Activated naive CD4-positive, alpha-beta T cell treated with anti-CD3 and anti-CD28 coated beads for 36 hours (primary cell): ENCODE results near the gene KAZN. TPM values are rescaled to one million over a fixed set of nuclear protein-coding genes. Genes with fewer than 3 reads are reported as not detected.

ENCODE experiments used
- CTCF ChIA-PET: fragments of 350-600 bp; sonication (Branson Sonifier 250); formaldehyde crosslinking; loops from one replicate; lab custom pipeline; 2021; ENCODE audit warnings: antibody characterized with exemption; lab: Charles Lee
- DNase-seq: peaks from one replicate; pipeline ENCODE4 v3.0.0-alpha.2; 2020
- H3K27ac Mint-ChIP-seq: one replicate; pipeline ENCODE4 v1.8.0; 2021; ENCODE audit warnings: mild to moderate bottlenecking, mixed read lengths
- H3K27me3 Mint-ChIP-seq: one replicate; pipeline ENCODE4 v1.8.0; 2021; ENCODE audit warnings: low read depth, mixed read lengths
- H3K36me3 Mint-ChIP-seq: one replicate; pipeline ENCODE4 v1.8.0; 2021; ENCODE audit warnings: low read depth, mixed read lengths
- H3K4me1 Mint-ChIP-seq: one replicate; pipeline ENCODE4 v1.8.0; 2021; ENCODE audit warnings: low read depth, mixed read lengths
- H3K4me3 Mint-ChIP-seq: one replicate; pipeline ENCODE4 v1.8.0; 2021; ENCODE audit warnings: mild to moderate bottlenecking, moderate library complexity, mixed read lengths
- H3K9me3 Mint-ChIP-seq: one replicate; pipeline ENCODE4 v1.8.0; 2021; ENCODE audit warnings: mixed read lengths
- intact Hi-C: fragments of 100-400 bp; cut with micrococcal nuclease; formaldehyde crosslinking; loops from one replicate; pipeline ENCODE4 v1.15.1; 2023
- total RNA-seq, 2 experiments: library from RNA; stranded (reverse); gene quantifications; one replicate each; pipeline ENCODE4 v1.2.3, GENCODE V29; 2021

Gene KAZN
- total RNA-seq, 2 experiments from 2014 or later: 0.55 to 0.59 TPM

DNA sequence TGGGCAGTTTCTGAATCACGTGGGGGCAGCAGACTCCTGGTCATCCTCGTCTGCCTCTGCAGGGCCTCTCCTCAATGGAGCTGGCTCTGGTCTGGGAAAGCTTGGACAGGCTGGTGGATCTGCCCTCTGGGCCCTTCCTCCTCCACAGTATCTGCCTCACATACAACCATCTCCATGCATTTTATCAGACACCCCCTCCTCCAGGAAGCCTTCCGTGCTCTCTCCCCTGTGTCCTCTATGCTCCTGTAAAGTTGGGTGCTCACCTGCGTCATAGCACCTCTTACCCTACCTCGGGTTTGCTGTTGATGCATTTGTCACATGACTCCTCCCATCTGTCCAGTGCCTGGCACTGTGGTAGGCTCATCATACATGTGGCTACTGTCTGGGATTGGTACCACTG lies 459.3 kb downstream of the KAZN start:
- CTCF ChIA-PET: interaction anchor here (0.5 kb wide), 1 partner anchor 11 kb away, joined by 3 read pairs; no protein-coding TSS in a partner anchor
- H3K27ac Mint-ChIP-seq: no peak overlapping the region
- no peak for DNase-seq
- H3K36me3 Mint-ChIP-seq: no peaks in the 10 kb centered on the region
- no peaks in the 10 kb centered on the region for H3K9me3 Mint-ChIP-seq
- intact Hi-C loops: no loop called here
- H3K4me3 Mint-ChIP-seq: no peak overlapping the region
- no peaks in the 10 kb centered on the region for H3K27me3 Mint-ChIP-seq
- H3K4me1 Mint-ChIP-seq: no peaks in the 10 kb centered on the region

DNA sequence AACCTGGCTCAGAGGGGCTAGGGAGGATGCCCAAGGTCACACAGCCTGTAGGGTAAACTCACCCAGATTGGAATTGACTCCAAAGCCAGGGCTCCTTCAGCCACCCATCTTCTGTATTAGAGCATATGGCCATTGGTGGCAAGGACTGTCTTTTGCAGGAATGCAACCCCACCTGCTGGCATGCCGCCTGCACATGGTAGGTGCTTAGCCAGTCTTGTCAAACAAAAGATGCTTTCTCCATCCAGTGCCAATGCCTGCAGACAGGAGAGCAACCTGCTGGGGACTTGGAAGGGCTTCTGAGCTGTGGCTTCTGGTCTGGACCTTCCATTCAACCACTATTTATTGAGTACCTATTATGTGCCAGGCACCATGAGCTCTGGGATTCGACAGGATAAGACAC lies 459.8 kb downstream of the KAZN start:
- no peaks in the 10 kb centered on the region for H3K9me3 Mint-ChIP-seq
- intact Hi-C loops: no loop called here
- no peak overlapping the region for H3K4me3 Mint-ChIP-seq
- CTCF ChIA-PET: interaction anchor here (0.5 kb wide), 1 partner anchor 11 kb away, joined by 3 read pairs; no protein-coding TSS in a partner anchor
- H3K4me1 Mint-ChIP-seq: no peaks in the 10 kb centered on the region
- no peaks in the 10 kb centered on the region for H3K27me3 Mint-ChIP-seq
- no peaks in the 10 kb centered on the region for H3K36me3 Mint-ChIP-seq
- DNase-seq: no peak
- no peak overlapping the region for H3K27ac Mint-ChIP-seq

DNA sequence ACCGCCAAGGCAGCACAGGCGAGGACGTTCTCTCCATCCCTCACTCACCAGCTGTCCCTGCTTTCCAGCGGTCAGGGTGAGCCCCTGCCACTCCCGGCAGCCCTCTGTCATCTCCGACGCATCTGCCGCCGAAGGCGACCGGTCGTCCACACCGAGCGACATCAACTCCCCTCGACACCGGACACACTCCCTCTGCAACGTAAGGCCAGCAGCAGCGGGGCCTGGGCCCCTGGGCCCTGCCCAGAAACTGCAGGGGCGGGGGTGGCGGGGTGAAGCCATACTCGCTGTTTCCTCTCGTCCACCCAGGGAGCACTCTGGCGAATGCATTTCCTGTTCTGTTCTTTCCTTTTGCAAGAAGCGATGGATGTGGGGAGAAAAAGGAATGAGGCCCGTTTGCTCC lies 461.6 kb downstream of the KAZN start:
- Mint-ChIP-seq H3K4me1 (no peaks in the 10 kb centered on the region), H3K9me3 (no peaks in the 10 kb centered on the region), H3K27ac (no peak overlapping the region), H3K4me3 (no peak overlapping the region), H3K27me3 (no peaks in the 10 kb centered on the region), H3K36me3 (no peaks in the 10 kb centered on the region)
- no peak for DNase-seq
- intact Hi-C loops: no loop called here
- CTCF ChIA-PET: no interaction called here

DNA sequence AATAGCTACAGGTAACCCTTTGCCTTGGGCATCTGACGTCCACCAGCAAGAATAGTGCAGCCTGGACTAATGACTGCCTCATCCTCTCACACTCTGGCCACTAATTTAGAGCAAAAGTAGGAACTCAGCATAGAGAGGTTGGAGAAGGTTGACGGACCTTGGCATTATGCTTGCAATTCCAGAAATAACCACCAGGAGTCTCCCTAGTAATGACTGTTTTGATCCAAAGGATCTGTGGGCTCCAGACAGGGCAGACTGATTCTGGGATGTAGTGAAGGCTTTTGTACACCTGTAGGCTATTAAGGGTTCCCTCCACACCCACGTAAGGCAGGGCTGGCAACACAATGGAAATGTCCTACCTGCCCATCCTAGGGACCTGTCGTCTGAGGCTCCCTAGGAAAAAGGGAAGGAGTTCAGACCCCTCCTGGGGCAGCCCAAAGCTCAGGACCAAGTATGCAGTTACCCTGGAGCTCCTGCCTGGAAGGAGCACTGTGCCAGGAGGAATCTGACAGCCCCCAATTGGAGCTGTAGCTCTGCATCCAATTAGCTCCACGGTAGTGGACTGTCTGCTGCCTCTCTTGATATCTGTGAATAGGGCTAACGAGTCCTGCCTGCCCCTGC lies 464.1 kb downstream of the KAZN start:
- no peak for DNase-seq
- CTCF ChIA-PET: interaction anchor here (0.5 to 1.8 kb wide), 9 partner anchors 15 to 66 kb away, joined by 3 to 8 read pairs (median 3); no protein-coding TSS in a partner anchor
- H3K9me3 Mint-ChIP-seq: no peaks in the 10 kb centered on the region

DNA sequence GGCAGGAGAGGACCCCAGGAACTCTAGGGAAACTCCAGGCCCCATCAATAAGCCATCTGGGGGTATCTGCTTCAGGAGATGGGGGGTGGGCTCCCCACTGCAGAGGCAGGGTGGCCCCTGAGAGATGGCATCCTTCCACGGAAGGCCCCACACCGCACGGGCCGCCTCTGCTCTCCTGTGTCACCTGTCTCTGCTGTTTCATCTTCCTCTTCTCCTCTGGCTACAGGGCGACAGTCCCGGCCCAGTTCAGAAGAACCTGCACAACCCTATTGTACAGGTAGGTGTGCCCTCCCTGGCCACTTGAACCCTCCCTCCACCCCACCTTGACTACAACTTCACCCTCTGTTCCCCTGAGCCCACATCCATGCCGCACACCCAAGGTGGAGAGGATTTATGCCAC lies 464.9 kb downstream of the KAZN start:
- intact Hi-C loops: no loop called here
- Mint-ChIP-seq H3K4me3 (no peak overlapping the region), H3K4me1 (no peaks in the 10 kb centered on the region), H3K9me3 (no peaks in the 10 kb centered on the region), H3K36me3 (no peaks in the 10 kb centered on the region), H3K27ac (no peak overlapping the region), H3K27me3 (no peaks in the 10 kb centered on the region)
- CTCF ChIA-PET: interaction anchor here (0.5 to 1.8 kb wide), 7 partner anchors 16 to 65 kb away, joined by 3 to 8 read pairs (median 4); no protein-coding TSS in a partner anchor
- DNase-seq: no peak

More for the DNA sequence above, 464.1 kb downstream of the KAZN start:
- Mint-ChIP-seq H3K27me3 (no peaks in the 10 kb centered on the region), H3K4me3 (no peak overlapping the region), H3K36me3 (no peaks in the 10 kb centered on the region), H3K4me1 (no peaks in the 10 kb centered on the region), H3K27ac (no peak overlapping the region)
- intact Hi-C loops: no loop called here

DNA sequence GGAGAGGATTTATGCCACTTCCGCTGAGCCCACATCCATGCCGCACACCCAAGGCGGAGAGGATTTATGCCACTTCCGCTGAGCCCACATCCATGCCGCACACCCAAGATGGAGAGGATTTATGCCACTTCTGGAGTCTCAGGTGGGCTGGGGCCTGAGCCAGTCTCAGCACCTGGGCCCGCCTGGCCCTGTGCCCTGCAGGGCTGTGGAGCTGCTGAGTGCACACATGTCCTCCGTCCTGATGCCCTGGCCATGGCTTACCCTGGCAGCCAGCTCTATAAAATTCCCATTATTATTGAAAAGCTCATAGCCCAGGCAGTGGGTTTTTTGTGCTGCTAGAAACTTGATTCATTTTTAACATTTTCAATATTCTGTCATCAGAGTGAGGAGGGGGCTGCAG lies 465.3 kb downstream of the KAZN start:
- Mint-ChIP-seq H3K36me3 (no peaks in the 10 kb centered on the region), H3K4me3 (no peak overlapping the region), H3K9me3 (no peaks in the 10 kb centered on the region), H3K27me3 (no peaks in the 10 kb centered on the region), H3K27ac (no peak overlapping the region), H3K4me1 (no peaks in the 10 kb centered on the region)
- intact Hi-C loops: no loop called here
- no peak for DNase-seq
- CTCF ChIA-PET: no interaction called here

DNA sequence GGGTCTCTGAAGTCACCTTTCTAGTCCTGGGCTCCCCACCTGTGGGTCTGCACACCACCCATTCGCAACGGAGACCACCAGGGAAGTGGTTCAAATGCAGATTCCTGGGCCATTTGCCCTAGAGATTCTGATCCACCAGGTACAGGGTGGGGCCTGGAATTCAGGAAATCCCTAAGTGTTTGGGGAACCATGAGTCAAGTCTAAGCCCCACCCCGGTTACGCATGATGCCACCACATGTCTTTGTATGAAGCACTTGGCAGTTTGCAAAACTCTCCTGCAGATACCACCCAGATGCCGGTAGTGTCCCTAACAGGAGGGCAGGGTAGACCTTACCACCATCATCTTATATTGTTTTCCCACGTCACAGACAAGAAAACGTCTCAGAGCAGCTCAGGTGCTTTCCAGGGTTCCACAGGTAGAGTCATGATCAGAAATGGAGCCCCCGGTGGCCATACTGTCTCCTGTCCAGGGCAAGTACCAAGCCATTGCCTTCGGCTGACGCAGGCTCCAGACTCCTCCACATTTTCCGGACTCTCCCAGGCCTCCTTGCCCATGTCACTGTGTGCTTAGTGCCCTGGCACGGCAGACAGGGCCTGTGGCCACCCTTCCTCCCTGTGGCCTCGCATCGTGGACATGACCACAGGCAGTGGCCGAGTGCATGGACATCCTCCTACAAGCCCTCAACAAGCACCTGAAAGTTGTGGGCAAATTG lies 465.9 kb downstream of the KAZN start:
- no peak overlapping the region for H3K27ac Mint-ChIP-seq
- no peaks in the 10 kb centered on the region for H3K36me3 Mint-ChIP-seq
- no peaks in the 10 kb centered on the region for H3K27me3 Mint-ChIP-seq
- DNase-seq: no peak
- CTCF ChIA-PET: no interaction called here
- intact Hi-C loops: no loop called here
- H3K4me3 Mint-ChIP-seq: no peak overlapping the region
- no peaks in the 10 kb centered on the region for H3K4me1 Mint-ChIP-seq
- no peaks in the 10 kb centered on the region for H3K9me3 Mint-ChIP-seq

DNA sequence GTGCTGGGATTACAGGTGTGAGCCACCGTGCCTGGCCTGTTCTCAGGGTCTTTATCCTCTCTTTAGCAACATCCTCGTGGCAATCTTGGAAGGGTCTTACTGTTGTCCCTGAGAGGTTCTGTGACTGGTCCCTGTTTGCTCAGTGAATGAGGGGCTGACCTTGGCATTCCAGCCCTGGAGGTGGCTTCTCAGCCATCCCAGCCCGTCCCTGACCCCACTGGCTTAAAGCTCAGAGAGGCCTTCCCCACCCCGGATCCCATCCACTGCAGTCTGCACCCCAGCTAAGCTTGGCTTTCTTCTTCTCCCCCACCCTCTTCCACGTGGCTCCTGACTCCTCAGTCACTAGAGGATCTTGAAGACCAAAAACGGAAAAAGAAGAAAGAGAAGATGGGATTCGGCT lies 466.8 kb downstream of the KAZN start:
- CTCF ChIA-PET: no interaction called here
- H3K27ac Mint-ChIP-seq: no peak overlapping the region
- no peaks in the 10 kb centered on the region for H3K36me3 Mint-ChIP-seq
- DNase-seq: no peak
- intact Hi-C loops: no loop called here
- no peaks in the 10 kb centered on the region for H3K27me3 Mint-ChIP-seq
- no peaks in the 10 kb centered on the region for H3K4me1 Mint-ChIP-seq
- no peak overlapping the region for H3K4me3 Mint-ChIP-seq
- H3K9me3 Mint-ChIP-seq: no peaks in the 10 kb centered on the region

DNA sequence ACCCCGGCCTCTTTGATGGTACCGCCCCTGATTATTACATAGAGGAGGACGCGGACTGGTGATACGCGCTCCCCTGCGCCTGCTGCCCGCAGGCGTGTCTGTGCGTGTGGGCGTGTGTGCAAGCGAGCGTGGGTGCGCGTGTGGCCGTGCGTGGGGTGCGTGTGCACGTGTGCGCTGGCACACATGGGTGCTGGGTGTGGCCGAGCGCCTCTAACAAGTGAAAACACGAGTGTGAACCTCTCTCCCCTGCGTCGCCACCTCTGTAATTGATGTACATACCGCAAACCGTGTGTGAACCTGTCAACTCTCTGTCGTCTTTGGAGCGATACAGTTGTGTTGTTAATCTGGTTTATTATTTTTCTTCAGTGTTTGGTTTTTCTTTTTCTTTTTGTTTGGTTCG lies 467.3 kb downstream of the KAZN start:
- no peak overlapping the region for H3K4me3 Mint-ChIP-seq
- no peak overlapping the region for H3K27ac Mint-ChIP-seq
- CTCF ChIA-PET: no interaction called here
- DNase-seq: no peak
- no peaks in the 10 kb centered on the region for H3K4me1 Mint-ChIP-seq
- intact Hi-C loops: no loop called here
- H3K9me3 Mint-ChIP-seq: no peaks in the 10 kb centered on the region
- no peaks in the 10 kb centered on the region for H3K36me3 Mint-ChIP-seq
- no peaks in the 10 kb centered on the region for H3K27me3 Mint-ChIP-seq

DNA sequence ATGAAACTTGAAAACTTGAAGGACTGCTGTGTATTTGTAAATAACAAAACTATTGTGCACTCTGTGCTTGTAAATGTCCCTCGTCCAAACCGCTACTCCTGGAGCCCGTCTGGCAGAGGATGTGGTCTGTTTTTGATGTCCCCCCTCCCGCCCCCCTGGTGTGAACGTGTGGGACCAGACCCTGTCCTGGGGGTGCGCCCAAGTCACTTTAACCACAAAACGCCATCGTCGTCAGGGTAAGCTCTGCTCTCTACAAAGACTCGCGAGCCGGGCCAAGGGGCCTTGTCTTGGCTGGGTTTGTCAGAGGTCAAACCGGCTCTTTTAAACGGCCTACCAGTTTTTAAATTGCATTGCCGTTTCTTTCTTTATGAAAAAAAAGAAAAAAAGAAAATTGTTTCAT lies 467.7 kb downstream of the KAZN start:
- Mint-ChIP-seq H3K27ac (no peak overlapping the region), H3K4me3 (no peak overlapping the region), H3K4me1 (no peaks in the 10 kb centered on the region), H3K27me3 (no peaks in the 10 kb centered on the region), H3K9me3 (no peaks in the 10 kb centered on the region), H3K36me3 (no peaks in the 10 kb centered on the region)
- intact Hi-C loops: no loop called here
- no peak for DNase-seq
- CTCF ChIA-PET: no interaction called here

DNA sequence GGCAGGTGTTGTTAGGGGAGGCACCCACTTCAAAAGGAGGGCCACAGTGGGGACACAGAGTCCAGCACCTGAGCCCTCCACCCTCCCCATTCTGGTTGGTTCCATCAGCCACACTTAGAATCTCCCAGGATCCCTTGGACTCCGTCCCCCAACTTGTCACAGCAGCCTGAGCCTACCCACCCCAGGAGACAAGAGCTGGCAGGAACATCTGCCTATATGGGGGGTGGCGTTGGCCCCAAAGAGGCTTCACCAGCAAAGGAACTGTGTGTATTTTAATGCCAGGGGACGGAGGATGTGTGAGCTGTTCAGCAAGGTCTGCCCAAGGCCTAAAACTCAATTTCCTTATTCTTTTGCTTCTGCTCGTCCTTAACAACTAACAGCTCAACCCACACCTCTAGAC lies 468.7 kb downstream of the KAZN start:
- no peak for DNase-seq
- no peaks in the 10 kb centered on the region for H3K9me3 Mint-ChIP-seq
- H3K27me3 Mint-ChIP-seq: no peaks in the 10 kb centered on the region
- no peaks in the 10 kb centered on the region for H3K36me3 Mint-ChIP-seq
- H3K4me1 Mint-ChIP-seq: no peaks in the 10 kb centered on the region
- no peak overlapping the region for H3K27ac Mint-ChIP-seq
- CTCF ChIA-PET: interaction anchor here (1.2 kb wide), 1 partner anchor 31 kb away, joined by 4 read pairs; no protein-coding TSS in a partner anchor
- no peak overlapping the region for H3K4me3 Mint-ChIP-seq
- intact Hi-C loops: no loop called here

DNA sequence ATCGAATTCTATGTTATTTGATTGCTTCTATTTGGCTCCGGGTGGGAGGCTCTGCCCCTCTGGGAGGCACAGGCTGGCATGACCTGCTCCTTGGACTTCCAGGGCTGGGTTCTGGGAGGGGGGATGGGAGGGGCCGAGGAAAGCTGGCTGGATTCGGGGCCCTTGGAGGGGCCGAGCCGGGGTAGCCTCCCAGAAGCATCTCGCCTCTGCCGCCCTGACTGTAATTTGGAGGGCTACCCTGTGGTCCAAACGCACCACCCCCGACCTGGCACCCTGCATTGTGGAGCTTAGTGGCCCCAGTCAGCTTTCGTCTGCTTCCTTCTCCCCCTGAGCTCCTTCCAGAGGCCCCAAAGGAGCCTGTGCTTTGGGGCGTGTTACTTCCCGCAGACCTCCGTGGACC lies 469.7 kb downstream of the KAZN start:
- Mint-ChIP-seq H3K27ac (no peak overlapping the region), H3K36me3 (no peaks in the 10 kb centered on the region), H3K27me3 (no peaks in the 10 kb centered on the region), H3K4me1 (no peaks in the 10 kb centered on the region), H3K4me3 (no peak overlapping the region), H3K9me3 (no peaks in the 10 kb centered on the region)
- DNase-seq: no peak
- intact Hi-C loops: no loop called here
- CTCF ChIA-PET: interaction anchor here (0.5 to 1.2 kb wide), 2 partner anchors 30 to 705 kb away, joined by 3 to 4 read pairs; no protein-coding TSS in a partner anchor

DNA sequence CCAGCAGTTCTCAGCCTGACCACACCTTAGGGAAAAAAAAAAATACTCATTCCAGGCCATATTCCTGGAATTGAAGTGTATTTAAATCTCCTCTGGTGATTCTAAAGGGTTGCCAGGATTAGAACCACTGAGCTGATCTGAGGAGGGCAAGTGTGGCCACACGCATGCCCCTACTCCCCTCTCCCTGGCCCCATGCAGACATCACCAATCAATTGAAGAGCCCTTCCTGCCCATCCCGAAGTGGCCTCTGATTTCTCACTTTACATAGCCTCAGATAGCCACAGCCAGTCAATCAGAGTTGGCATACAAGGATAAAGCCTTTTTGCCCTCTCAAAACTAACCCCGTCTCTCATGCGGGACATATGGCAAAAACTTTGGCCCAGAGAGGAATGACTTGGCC lies 470.5 kb downstream of the KAZN start:
- no peaks in the 10 kb centered on the region for H3K36me3 Mint-ChIP-seq
- H3K27ac Mint-ChIP-seq: no peak overlapping the region
- H3K9me3 Mint-ChIP-seq: no peaks in the 10 kb centered on the region
- CTCF ChIA-PET: interaction anchor here (0.6 to 0.7 kb wide), 3 partner anchors 11 to 103 kb away, joined by 3 to 7 read pairs (median 3); no protein-coding TSS in a partner anchor
- DNase-seq: no peak
- intact Hi-C loops: no loop called here
- no peak overlapping the region for H3K4me3 Mint-ChIP-seq
- H3K27me3 Mint-ChIP-seq: no peaks in the 10 kb centered on the region
- H3K4me1 Mint-ChIP-seq: no peaks in the 10 kb centered on the region
